ENCODE results near the gene ALDH7A1. TPM values are rescaled to one million over a fixed set of nuclear protein-coding genes. Genes with fewer than 3 reads are reported as not detected.

Gene ALDH7A1
- total RNA-seq, 1 experiment from 2014 or later = 36.3 TPM

Other genes with a start within 250 kb of the ALDH7A1 start
- gene GRAMD2B, start 171.8 kb downstream of the ALDH7A1 start, total RNA-seq (2014; rRNA removed) = 16.3 and 23.1 TPM in 2 replicates
- gene PHAX, start 5.7 kb upstream of the ALDH7A1 start, total RNA-seq (2014; rRNA removed) = 78.2 and 101 TPM in 2 replicates
- 121 and 142 TPM in 2 replicates for gene LMNB1, start 181.9 kb upstream of the ALDH7A1 start, total RNA-seq (2014; rRNA removed)